CD4-positive, alpha-beta T cell treated with Interleukin-1 beta for 1 hour (primary cell): ENCODE results near the gene VPS13D.
"Not testable (repeated sequence)": the region's sequence is repeated elsewhere in the genome, so short reads cannot be mapped to it uniquely, and the experiment has no call there.

Experiments
- DNase-seq, 2 donors: peaks; one replicate each; pipeline ENCODE4 v3.0.0-alpha.2; 2020 to 2022

The VPS13D gene

GRCh38 chr1:12296623-12297022 lies 66.8 kb downstream of the VPS13D start:
- no peak for DNase-seq

GRCh38 chr1:12300706-12301105 lies 70.9 kb downstream of the VPS13D start:
- no peak for DNase-seq

DNA sequence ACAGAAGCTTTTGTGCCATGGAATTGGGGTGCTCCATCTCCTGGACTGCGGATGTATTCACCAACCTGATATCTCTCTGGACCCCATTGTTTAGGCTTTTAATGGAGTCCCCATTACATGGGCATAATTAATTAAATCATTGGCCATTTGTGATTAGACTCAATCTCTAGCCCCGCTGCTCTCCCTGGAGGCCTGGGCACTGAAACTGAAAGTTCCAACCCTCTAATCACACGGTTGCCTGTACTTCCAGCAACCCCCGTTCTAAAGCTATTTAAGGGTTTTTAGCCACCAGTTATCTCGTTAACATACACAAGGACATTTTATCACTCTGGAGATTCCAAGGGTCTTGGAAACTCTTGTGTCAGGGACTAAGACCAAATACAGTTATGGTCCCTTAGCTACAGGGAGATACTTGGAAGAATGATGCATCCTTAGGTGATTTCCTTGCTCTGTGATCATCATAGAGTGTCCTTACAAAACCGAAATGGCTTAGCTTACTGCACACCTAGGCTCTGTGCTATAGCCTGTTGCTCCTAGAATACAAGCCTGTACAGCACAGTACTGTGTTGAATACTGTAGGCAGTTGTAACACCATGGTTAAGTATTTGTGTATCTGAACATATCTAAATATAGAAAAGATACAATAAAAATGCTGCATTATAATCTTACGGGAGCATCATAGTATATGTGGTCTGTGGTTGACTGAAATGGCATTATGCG lies 71.8 kb downstream of the VPS13D start:
- no peak for DNase-seq

DNA sequence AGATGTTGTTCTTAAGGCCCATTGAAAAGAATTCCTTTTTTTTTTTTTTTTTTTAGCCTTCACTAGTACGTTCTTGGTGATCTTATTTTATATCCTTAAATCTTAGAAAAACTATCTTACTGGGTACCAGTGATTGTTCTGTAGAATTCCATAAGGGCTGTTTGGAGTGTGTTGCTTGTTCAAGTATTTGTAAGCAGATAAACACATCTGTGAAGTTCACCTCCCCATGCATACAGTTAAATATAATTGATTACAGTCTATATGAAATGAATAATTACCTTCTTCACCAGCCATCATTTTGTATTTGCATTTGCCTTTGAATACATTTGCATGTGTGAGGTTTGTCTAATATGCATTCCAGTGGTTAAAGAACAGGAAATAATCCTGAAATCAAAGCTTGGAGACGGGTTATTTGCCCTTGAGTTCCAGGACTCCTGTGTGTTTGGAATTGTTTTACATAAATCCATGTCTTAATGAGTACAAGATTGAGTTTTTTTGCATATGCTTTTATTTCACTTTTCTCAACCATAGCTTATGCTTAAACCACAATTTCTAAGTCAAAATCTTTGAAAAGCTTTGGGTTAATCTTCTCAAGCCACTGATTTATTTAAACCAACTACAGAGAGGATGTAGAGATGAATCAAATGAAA lies 73.1 kb downstream of the VPS13D start:
- no peak for DNase-seq

DNA sequence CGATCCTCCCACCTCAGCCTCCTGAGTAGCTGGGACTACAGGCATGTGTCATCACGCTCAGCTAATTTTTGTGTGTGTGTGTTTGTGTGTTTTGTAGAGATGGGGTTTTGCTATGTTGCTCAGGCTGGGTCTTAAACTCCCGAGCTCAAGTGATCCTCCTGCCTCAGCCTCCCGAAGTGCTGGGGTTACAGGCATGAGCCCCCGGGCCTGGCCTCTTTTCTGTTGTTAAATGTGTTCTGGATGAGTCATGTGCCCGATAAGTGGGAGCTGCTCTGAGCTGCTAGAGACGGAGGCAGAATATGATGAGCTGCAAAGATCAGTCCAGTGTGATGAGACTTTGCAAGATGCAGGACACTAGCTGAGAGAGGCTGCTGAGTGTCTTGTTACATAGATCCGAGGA lies 75.5 kb downstream of the VPS13D start:
- DNase-seq: no peak

DNA sequence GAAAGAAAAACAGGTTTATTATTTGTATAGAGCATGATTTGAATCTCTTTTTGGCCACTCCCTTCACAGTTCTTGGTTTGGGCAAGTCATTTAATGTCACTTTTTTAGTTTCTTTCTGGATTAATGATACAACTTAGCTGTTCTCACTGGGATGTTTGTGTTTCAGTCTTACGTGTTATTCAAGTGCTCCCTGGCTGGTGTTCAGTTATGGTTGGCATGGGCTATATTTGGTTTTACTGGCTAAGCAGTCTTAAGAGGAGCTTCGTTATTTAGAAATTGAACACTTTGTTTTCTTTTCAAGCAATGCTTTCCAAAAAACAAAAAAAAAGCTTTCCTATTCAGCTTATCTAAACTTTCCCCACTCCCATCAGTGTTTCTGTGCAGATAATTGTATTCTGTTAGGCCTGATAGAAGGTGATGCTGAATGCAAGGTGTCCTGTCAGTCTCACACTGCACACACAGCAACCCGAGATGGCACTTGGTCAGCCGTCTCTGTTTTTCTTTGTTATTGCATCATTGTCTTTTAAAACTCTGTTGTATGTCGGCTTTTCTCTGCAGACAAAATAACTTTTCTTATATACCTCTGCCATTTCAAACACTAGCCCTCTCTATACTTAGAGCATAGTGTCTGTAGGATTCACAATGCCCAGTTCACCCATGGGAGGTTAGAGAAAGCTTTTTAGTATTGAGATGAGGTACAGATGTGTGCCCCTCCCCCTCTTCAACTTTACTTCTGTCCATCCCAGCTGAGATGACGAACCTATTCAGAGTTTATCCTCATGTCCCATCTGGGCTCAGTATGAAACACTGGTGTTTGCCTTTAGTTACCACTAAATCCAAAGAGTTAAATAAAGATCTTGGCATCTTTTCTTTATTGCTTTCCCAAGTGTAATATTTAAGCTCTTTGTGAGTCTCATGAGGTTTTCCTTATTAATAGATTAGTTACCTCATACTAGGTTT lies 80.2 kb downstream of the VPS13D start:
- no peak for DNase-seq

DNA sequence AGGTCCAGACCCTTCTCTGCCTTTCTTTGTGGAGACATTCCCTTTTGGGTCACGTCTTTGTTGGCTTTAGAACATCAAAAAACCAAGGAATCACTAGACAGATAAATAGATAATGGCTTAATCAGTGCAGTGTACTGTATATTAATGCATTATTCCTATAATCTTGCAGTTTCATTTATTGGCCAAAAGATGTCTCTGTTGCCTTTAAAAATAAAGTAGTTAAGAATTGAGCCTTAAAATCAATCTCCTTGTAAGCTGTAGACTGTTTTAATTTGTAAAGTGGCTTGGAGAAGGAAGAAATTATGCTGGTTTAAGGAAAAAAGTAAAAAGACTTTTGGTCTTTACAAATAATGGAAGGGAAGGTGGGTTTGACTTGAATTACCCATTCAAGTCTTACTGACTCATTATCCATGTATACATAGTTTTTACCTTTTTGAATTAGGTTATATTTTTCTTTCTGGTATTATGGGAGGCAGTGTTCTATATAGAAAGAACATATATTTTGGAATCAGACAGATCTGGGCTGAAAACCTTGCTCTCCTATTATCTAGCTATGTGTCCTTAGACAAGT lies 84.6 kb downstream of the VPS13D start:
- peak in 1 of 2 donors; percentile 11 for DNase-seq

GRCh38 chr1:12315146-12315545 lies 85.3 kb downstream of the VPS13D start:
- no peak for DNase-seq

GRCh38 chr1:12316331-12316730 lies 86.5 kb downstream of the VPS13D start:
- DNase-seq: no peak

GRCh38 chr1:12320486-12320885 lies 90.7 kb downstream of the VPS13D start:
- DNase-seq: no peak

DNA sequence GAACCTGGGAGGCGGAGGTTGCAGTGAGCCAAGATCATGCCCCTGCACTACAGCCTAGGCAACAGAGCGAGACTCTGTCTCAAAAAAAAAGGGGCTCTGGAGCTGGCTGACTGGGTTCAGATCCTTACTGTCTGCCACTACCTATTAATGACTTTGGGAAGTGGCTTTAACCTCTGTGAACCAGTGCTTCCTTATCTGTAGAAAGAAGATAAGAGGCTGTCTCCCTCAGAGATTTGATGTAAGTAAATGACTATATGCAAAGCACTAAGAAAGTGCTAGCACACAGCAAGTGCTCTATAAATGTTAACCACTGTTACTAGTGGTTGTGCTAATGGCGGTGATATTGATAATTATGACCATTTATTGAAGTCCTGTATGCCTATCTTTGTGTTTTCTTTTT lies 94.6 kb downstream of the VPS13D start:
- DNase-seq: no peak

- DNase-seq: not testable (repeated sequence)
Observed at GRCh38 chr1:12324973-12325372, 95.1 kb downstream of the VPS13D start.

- no peak for DNase-seq
Observed at GRCh38 chr1:12326986-12327385, 97.2 kb downstream of the VPS13D start.

GRCh38 chr1:12327566-12327965 lies 97.7 kb downstream of the VPS13D start:
- no peak for DNase-seq

GRCh38 chr1:12333036-12333785 lies 103.4 kb downstream of the VPS13D start:
- DNase-seq: no peak

GRCh38 chr1:12335815-12336214 lies 106.0 kb downstream of the VPS13D start:
- no peak for DNase-seq

DNA sequence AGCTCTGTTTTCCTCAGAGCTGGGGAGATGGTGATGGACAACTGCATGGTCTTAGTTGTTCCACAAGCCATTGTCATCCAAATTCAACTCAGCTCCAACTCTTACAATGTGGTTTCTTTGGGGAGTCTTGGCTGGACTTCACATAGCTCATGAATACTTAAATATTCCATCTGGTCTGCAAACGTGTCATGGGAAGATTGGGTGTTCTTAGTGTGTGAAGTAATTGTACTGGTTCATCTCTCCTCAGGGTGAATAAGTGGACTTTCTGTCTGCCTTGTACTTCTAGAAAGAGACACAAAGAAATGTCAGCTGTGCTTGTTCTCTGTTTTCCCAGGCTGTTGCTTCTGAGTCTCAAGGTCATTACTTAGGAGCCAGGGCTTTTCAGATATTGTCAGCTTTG lies 106.6 kb downstream of the VPS13D start:
- no peak for DNase-seq

DNA sequence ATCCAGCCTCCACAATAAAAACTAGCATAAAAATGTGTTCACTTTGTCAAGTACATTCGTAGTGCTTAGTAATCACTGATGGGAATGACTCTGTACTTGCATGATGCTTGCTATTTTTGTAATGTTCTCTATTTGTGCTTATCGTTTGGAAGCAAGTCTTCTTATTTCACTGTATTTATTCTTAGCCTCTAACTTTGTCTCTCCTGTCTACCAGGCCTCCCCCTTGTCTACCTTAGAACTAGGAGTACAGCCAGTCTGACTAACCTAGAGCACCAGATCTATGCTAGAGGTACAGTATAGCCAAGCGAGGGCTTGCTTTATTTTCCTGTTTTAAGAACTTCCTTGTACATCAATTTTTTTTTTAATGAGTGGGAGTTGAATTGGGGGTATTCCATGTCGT lies 108.2 kb downstream of the VPS13D start:
- no peak for DNase-seq

DNA sequence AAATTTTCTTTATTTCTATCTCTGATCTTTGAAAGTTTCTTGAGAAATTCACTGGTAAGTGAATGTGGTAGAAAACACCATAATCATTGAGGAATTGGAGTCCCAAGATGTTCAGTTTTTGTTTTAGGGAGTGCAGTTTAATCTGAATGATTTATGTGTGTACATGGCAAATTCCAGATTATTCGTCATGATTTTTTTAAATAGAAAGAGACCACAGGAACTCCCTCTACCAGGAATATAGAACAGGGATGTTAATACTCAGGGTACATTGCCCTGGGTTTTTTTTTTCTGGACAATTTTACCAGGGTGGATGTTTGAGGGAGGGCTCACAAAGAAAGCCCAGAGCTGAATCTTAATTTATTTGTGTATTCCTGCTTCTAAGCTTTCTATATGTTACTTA lies 109.0 kb downstream of the VPS13D start:
- no peak for DNase-seq

DNA sequence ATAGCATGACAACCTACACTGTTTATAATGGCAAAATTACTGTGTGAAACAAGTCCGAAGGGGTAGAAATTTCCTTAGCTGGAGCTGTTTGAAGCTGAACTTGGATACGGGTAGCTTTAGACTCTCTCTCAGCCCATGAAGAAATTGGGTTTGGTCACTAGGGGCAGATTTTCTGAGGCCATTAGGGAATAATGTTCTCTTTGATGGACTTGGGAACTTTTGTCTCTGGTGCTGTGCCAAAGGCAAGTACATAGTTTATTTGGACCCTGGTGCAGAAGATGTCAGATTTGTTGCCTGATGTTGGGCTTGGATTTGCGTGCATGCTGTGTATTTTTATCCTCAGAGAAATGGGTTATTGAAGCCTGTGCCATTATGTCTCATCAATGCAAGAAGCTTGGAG lies 109.6 kb downstream of the VPS13D start:
- DNase-seq: no peak

DNA sequence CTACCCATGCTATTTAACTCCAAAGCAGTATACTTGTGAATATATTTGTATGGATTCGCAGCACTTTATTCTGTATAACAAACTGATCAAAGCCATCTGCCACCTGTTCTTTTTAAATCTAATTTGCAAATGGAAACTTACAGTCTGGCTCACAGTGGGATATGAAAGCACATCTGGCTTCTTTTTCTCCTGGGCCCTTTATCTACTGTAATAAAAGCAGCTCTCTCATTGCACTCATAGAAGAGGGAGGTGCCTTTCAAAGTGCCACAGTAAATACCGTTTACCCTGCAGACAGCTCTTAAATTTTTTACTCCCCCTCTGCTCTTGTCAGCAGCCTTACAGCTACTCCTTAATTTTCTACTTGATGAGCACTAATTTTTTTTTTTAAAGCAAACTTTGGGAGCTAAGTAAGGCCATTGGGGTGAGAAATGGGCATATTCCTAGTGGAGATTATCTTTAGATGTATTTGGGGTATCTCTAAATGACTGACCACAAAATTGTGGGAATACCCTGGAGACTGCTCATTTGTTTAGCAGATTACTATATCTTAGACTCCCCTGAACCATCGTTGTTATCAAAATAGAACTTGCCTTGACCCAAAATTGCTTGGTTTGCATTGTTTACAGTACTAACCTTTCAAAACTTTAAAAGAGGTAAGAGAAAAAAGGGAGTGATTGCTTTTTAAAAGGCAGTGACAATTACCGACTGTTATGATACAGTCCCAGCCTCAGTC lies 110.1 kb downstream of the VPS13D start:
- no peak for DNase-seq

GRCh38 chr1:12340544-12340930 lies 110.7 kb downstream of the VPS13D start:
- no peak for DNase-seq
